NCI-H1417 treated with DMSO at 0.1 percent for 48 hours (cell line): ENCODE results near the gene ZNF605.
"Not testable (repeated sequence)": the region's sequence is repeated elsewhere in the genome, so short reads cannot be mapped to it uniquely, and the experiment has no call there.

Experiments used
- DNase-seq: peaks from one replicate; lab custom pipeline; 2025; lab: John Stamatoyannopoulos, UW

The ZNF605 gene

GRCh38 chr12:132907789-132908144 lies 48.3 kb downstream of the ZNF605 start:
- DNase-seq: not testable (repeated sequence)

GRCh38 chr12:132907216-132907615 lies 48.9 kb downstream of the ZNF605 start:
- no peak for DNase-seq

- no peak for DNase-seq
Measured at GRCh38 chr12:132904718-132905328, 51.3 kb downstream of the ZNF605 start.

- no peak for DNase-seq
Measured at GRCh38 chr12:132899033-132899432, 57.1 kb downstream of the ZNF605 start.

GRCh38 chr12:132888852-132889251 lies 67.3 kb downstream of the ZNF605 start:
- DNase-seq: no peak

- peak; percentile 79 for DNase-seq
Measured at GRCh38 chr12:132887513-132888351, 68.4 kb downstream of the ZNF605 start, which contains the start of gene CHFR. Gene CHFR, minus strand, starts transcription at chr12:132887605. Its CDS starts 277 bp downstream, at chr12:132887328.

- DNase-seq: no peak
Measured at GRCh38 chr12:132886529-132887477, 69.3 kb downstream of the ZNF605 start.

- no peak for DNase-seq
Measured at GRCh38 chr12:132881818-132882217, 74.3 kb downstream of the ZNF605 start.

- not testable (repeated sequence) for DNase-seq
Measured at GRCh38 chr12:132874620-132875019, 81.5 kb downstream of the ZNF605 start.

GRCh38 chr12:132874175-132874574 lies 81.9 kb downstream of the ZNF605 start:
- no peak for DNase-seq

GRCh38 chr12:132873724-132874123 lies 82.4 kb downstream of the ZNF605 start:
- no peak for DNase-seq

- DNase-seq: no peak
Measured at GRCh38 chr12:132872975-132873421, 83.1 kb downstream of the ZNF605 start.

- no peak for DNase-seq
Measured at GRCh38 chr12:132872073-132872855, 83.8 kb downstream of the ZNF605 start.

- DNase-seq: no peak
Measured at GRCh38 chr12:132869551-132869950, 86.6 kb downstream of the ZNF605 start.
